ENCODE results near the gene SEPTIN6.

SEPTIN6 gene

DNA sequence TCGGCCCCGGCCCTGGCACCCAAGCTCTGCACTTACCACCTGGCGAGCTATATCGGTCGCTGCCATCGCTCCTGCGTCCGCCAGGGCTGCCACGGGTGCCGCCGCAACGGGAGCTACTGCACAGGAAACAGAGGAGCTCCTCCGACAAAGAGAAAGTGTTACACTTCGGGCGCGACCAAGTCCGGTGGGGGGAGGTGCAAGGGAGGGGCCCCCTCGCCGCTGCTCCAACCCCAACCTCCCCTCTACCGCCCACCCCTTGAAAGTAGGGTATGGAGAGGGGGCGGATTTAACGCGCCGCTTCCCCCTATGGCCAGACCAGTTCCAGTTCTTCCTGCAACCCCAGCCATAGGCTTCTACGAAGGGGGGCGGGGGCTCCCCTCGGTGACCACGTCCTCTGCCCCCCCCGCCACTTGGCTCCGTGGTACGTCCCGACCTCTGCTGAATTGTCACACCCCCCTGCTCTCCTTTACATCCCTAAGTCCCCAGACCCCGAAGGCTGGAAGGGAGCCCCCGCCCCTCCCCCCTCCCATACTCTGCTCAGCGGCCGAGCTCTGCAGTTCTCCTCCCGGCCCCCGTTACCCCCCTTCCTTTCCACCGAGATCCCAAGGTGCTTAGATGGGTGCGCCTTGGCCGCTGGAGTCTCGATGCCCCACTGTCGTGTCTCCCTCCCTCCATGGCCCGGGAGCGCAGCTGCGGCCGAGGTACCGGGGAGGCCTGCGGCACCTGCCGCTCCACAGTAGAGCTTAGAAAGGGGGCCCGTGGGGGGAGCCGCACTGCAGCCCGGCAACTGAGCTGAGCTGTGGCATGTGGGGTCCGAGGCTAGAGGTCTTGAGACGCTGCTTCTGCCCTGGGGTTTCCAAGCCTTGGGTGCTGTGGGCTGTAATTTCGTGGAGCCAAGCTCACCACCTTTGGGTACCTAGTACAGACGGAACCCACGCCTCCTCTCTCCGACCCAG is at the start of gene SEPTIN6:
Gene SEPTIN6, minus strand, starts transcription at position 129 of the 956 bp plus-strand sequence. Its CDS starts 63 bp downstream, at position 66.
- peak within 1 kb of the TSS; percentile 82 for H3K27ac ChIP-seq
- TF ChIP-seq, protein P1, sequence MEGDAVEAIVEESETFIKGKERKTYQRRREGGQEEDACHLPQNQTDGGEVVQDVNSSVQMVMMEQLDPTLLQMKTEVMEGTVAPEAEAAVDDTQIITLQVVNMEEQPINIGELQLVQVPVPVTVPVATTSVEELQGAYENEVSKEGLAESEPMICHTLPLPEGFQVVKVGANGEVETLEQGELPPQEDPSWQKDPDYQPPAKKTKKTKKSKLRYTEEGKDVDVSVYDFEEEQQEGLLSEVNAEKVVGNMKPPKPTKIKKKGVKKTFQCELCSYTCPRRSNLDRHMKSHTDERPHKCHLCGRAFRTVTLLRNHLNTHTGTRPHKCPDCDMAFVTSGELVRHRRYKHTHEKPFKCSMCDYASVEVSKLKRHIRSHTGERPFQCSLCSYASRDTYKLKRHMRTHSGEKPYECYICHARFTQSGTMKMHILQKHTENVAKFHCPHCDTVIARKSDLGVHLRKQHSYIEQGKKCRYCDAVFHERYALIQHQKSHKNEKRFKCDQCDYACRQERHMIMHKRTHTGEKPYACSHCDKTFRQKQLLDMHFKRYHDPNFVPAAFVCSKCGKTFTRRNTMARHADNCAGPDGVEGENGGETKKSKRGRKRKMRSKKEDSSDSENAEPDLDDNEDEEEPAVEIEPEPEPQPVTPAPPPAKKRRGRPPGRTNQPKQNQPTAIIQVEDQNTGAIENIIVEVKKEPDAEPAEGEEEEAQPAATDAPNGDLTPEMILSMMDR (conservative IDR thresholded peaks at IDR 0.05): no peak
- TF ChIP-seq ZFX (IDR thresholded peaks at IDR 0.05): no peak

DNA sequence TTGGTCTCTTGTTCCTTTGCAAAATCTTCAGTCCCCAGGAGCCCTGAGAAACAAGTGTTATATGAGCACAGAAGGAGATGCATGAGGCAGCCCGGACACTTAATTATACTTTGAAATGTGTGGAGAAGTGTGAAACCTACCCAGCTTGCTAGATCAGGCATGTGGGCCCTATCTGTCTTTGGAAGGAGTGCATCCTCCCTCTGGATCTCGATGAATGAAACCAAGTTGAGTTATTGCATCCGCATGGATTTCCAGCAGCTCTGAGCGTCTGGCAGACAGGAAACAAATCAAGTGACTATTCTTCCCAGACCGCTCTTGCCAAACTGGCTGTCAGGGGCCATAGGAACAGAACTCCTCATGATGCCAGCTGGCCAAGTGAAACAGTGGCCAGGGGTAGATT is 45.8 kb upstream of the SEPTIN6 start:
- no peak overlapping the region for H3K27ac ChIP-seq
- no peak for TF ChIP-seq ZFX (IDR thresholded peaks at IDR 0.05)
- TF ChIP-seq, protein P1 (conservative IDR thresholded peaks at IDR 0.05): no peak

DNA sequence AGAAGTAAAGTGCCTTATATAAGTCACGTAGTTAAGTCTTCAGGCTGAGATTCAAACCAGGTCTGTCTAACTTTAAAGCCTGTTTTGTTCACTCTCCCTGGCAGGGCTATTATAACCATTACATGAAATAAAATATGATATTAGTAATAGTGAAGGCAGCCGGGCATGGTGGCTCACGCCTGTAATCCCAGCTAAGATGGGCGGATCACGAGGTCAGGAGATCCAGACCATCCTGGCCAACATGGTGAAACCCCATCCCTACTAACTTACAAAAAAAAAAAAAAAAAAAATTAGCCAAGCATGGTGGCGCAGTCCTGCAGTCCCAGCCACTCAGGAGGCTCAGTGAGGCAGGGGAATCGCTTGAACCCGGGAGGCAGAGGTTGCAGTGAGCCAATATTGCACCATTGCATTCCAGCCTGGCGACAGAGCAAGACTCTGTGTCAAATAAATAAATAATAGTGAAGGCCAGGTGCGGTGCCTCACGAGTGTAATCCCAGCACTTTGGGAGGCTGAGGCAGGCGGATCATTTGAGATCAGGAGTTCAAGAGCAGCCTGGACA is 43.3 kb upstream of the SEPTIN6 start:
- TF ChIP-seq ZFX (IDR thresholded peaks at IDR 0.05): no peak
- TF ChIP-seq, protein P1 (conservative IDR thresholded peaks at IDR 0.05): no peak
- H3K27ac ChIP-seq: no peak overlapping the region

DNA sequence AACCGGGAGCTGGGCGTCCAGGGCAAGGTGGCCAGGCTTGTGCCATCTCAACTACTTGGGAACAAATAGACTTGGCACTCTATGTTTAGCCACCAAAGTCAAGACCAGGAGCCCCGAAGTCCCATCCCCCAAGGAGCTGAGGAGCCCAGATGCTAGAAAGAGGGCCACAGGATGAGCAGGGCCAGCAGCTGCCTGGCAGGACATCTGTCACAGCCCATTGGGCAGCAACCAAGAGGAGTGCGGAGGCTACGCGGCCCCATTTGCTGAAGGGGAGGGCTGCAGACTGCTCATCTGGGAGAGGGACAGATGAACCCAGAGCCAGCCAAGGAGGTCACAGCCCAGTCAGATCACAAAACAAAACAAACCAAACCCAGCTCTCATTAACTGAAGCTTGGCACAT is 42.5 kb upstream of the SEPTIN6 start:
- TF ChIP-seq, protein P1 (conservative IDR thresholded peaks at IDR 0.05): no peak
- TF ChIP-seq ZFX (IDR thresholded peaks at IDR 0.05): no peak
- H3K27ac ChIP-seq: no peak overlapping the region

DNA sequence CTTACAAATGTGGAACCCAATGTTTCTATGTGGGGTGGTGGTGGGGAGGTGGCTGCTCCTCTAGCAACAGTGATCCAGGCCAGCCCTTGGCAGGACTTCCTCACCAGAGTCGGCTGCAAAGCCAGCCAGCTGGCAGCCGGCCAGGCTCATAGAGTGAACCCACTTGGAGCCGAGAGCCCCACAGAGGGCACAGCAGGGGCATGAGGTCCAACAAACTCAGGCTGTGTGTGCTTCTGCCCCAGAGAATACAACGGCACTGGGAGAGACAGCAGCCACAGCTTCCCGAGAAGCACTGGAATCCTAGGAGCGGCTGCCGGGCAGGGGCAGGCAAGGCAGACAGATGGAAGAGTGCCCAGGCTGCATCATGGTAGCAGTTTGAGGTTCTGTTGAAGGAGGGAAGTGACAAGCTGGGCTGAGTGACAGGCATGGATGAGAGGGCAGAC is 42.0 kb upstream of the SEPTIN6 start:
- no peak for TF ChIP-seq ZFX (IDR thresholded peaks at IDR 0.05)

DNA sequence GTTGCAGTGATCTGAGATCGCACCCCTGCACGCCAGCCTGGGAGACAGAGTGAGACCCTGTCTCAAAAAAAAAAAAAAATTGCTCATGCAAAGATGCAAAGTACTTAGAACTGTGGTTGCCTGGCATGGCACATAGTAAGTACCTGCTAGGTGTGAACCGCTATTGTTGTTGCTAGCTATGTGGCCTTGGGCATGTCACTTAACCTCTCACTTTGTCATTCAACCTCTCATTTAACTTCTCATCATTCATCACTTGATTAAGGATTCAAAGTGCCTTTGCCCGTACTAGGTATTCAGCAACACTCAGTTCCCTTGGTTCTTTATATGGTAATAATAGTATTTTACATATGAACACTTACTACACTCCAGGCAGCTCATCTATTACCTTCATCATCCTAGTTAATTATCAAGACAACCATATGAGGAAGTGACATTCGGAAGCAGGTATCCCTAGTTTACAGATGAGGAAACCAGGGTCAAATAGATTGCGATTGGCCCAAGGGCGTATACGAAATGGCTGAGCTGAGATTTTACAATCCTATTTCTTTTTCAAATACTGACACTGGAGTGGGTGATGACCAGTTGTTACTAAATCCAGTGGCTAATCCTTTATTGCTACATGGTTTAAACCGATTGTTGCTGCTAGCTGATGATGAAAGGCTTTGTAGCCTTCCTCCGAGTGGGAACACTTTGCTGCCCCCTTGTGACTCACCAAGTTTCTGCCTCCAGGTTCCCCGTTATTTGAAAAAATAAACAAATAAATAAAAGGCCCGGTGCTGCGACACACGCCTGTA is 36.6 kb upstream of the SEPTIN6 start:
- TF ChIP-seq, protein P1 (conservative IDR thresholded peaks at IDR 0.05): peak; percentile 75
- TF ChIP-seq ZFX (IDR thresholded peaks at IDR 0.05): no peak
- no peak overlapping the region for H3K27ac ChIP-seq

More for the DNA sequence above, 42.0 kb upstream of the SEPTIN6 start:
- H3K27ac ChIP-seq: no peak overlapping the region

DNA sequence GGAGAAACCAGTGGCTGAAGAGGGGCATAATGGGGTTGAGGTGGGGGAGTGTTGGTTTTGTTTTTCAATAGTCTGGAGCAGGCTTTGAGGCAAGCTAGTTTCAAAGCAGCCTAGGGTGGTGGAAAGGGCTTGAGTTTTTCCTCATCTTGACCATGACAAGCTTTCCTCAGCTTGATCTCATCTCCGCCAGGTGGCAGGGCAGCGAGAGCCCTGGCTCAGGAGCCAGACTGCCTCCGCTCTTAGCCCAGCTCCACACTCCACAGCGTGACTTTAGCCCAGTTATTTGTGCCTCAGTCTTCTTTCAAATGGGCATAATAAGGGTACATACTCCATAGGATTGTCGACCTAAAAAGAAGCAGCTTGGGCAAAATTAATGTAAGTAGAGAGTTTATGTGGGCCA is 35.5 kb upstream of the SEPTIN6 start:
- TF ChIP-seq, protein P1 (conservative IDR thresholded peaks at IDR 0.05): peak; percentile 24
- no peak for TF ChIP-seq ZFX (IDR thresholded peaks at IDR 0.05)
- H3K27ac ChIP-seq: no peak overlapping the region
